HL-60 (cell line): ENCODE measurements around the gene DCLK2.
"Not testable (repeated sequence)": the region's sequence is repeated elsewhere in the genome, so short reads cannot be mapped to it uniquely, and the experiment has no call there.

ENCODE experiments used
- CTCF ChIP-seq: IDR thresholded peaks from one replicate; pipeline ENCODE4 v1.5.1; 2011; ENCODE audit warnings: low read length, control low read depth, inconsistent platforms; ENCODE audit not compliant: insufficient read depth
- GABPA ChIP-seq: IDR thresholded peaks from 2 replicates; pipeline ENCODE4 v1.6.1; 2012; ENCODE audit warnings: low read depth
- POLR2AphosphoS5 ChIP-seq: IDR thresholded peaks from 2 replicates; pipeline ENCODE4 v1.6.1; 2012; ENCODE audit warnings: low read depth
- REST ChIP-seq: IDR thresholded peaks from 2 replicates; pipeline ENCODE4 v1.6.1; 2012; ENCODE audit warnings: low read depth; ENCODE audit not compliant: insufficient replicate concordance
- SPI1 ChIP-seq: IDR thresholded peaks from 2 replicates; pipeline ENCODE4 v1.6.1; 2012; ENCODE audit warnings: low read depth, mild to moderate bottlenecking, borderline replicate concordance

GRCh38 chr4:150185033-150185432, 106.8 kb downstream of the DCLK2 start:
- TF ChIP-seq CTCF, POLR2AphosphoS5, REST, SPI1, GABPA: not testable (repeated sequence)
